WTC11 (cell line): ENCODE results near the gene SEMA6C.

Source experiments
- ATF1 ChIP-seq: sonication (generic); formaldehyde crosslinking; IDR thresholded peaks from 2 replicates; pipeline ENCODE4 v1.8.1; 2023; ENCODE audit warnings: mild to moderate bottlenecking, moderate library complexity, missing genetic modification reagents
- JUN ChIP-seq: sonication (generic); formaldehyde crosslinking; IDR thresholded peaks from 2 replicates; pipeline ENCODE4 v1.8.0; 2023; ENCODE audit warnings: mild to moderate bottlenecking, missing genetic modification reagents
- KAT7 ChIP-seq: sonication (generic); formaldehyde crosslinking; IDR thresholded peaks from 2 replicates; pipeline ENCODE4 v1.8.1; 2023; ENCODE audit warnings: missing genetic modification reagents, mild to moderate bottlenecking, borderline replicate concordance
- MYBL2 ChIP-seq: sonication (generic); formaldehyde crosslinking; IDR thresholded peaks from 2 replicates; pipeline ENCODE4 v1.8.1; 2023; ENCODE audit warnings: mild to moderate bottlenecking, moderate library complexity, missing genetic modification reagents
- NFYB ChIP-seq: sonication (generic); formaldehyde crosslinking; conservative IDR thresholded peaks from 2 replicates; pipeline ENCODE4 v1.8.0; 2022; ENCODE audit warnings: low read depth, missing genetic modification reagents
- RORB ChIP-seq: fragments of 250-450 bp; sonication (Bioruptor Pico); IDR thresholded peaks from 2 replicates; pipeline ENCODE4 v1.9.0; 2021; ENCODE audit warnings: mild to moderate bottlenecking
- TEAD4 ChIP-seq: sonication (generic); formaldehyde crosslinking; IDR thresholded peaks from 2 replicates; pipeline ENCODE4 v1.8.0; 2022; ENCODE audit warnings: mild to moderate bottlenecking, missing genetic modification reagents
- ZNF138 ChIP-seq: sonication (generic); formaldehyde crosslinking; conservative IDR thresholded peaks from 2 replicates; pipeline ENCODE4 v1.8.1; 2022; ENCODE audit warnings: mild to moderate bottlenecking, moderate library complexity, missing genetic modification reagents
- TF ChIP-seq, protein P1 (sequence below): sonication (generic); formaldehyde crosslinking; IDR thresholded peaks from 2 replicates; pipeline ENCODE4 v1.8.0; 2022; ENCODE audit warnings: mild to moderate bottlenecking, missing genetic modification reagents
- TF ChIP-seq, protein P2 (sequence below): fragments of 200-600 bp; IDR thresholded peaks from 2 replicates; pipeline ENCODE4 v1.8.0; 2022; ENCODE audit warnings: antibody characterized with exemption
- TF ChIP-seq, protein P3 (sequence below): sonication (generic); formaldehyde crosslinking; IDR thresholded peaks from 2 replicates; pipeline ENCODE4 v1.8.0; 2022; ENCODE audit warnings: mild to moderate bottlenecking, missing genetic modification reagents
- TF ChIP-seq, protein P4 (sequence below): sonication (generic); formaldehyde crosslinking; IDR thresholded peaks from 2 replicates; pipeline ENCODE4 v1.8.0; 2023; ENCODE audit warnings: missing genetic modification reagents, mild to moderate bottlenecking, borderline replicate concordance
- TF ChIP-seq, protein P5 (sequence below): sonication (generic); formaldehyde crosslinking; conservative IDR thresholded peaks from 2 replicates; pipeline ENCODE4 v1.8.1; 2022; ENCODE audit warnings: mild to moderate bottlenecking, missing genetic modification reagents

DNA sequence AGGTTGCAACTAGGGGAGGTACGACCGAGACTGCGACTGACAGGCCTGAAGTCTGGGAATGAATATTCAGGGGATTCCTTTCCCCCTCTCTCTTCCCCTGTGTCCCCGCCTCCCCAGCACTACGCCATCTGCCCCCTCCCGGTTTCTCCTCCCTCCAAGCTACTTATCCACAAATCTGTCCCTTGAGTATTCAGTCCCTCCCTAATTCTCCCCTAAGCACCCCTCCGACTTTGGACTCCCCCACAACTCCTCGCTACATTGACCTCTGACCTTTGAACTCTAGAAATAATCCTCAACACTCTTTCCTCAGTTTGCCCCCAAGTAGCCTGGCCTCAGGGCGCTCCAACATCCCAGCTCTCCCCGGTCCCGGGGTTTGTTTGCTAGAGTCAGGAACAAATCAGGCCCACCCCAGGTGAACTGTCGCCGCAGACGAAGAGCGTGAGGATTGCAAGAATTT, 18.9 kb upstream of the SEMA6C start:
- TF ChIP-seq, protein P1, sequence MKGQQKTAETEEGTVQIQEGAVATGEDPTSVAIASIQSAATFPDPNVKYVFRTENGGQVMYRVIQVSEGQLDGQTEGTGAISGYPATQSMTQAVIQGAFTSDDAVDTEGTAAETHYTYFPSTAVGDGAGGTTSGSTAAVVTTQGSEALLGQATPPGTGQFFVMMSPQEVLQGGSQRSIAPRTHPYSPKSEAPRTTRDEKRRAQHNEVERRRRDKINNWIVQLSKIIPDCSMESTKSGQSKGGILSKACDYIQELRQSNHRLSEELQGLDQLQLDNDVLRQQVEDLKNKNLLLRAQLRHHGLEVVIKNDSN (CRISPR knock-in tag) = no peak
- TF ChIP-seq, protein P2, sequence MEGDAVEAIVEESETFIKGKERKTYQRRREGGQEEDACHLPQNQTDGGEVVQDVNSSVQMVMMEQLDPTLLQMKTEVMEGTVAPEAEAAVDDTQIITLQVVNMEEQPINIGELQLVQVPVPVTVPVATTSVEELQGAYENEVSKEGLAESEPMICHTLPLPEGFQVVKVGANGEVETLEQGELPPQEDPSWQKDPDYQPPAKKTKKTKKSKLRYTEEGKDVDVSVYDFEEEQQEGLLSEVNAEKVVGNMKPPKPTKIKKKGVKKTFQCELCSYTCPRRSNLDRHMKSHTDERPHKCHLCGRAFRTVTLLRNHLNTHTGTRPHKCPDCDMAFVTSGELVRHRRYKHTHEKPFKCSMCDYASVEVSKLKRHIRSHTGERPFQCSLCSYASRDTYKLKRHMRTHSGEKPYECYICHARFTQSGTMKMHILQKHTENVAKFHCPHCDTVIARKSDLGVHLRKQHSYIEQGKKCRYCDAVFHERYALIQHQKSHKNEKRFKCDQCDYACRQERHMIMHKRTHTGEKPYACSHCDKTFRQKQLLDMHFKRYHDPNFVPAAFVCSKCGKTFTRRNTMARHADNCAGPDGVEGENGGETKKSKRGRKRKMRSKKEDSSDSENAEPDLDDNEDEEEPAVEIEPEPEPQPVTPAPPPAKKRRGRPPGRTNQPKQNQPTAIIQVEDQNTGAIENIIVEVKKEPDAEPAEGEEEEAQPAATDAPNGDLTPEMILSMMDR = no peak
- no peak for TF ChIP-seq KAT7 (CRISPR knock-in tag)
- no peak for TF ChIP-seq NFYB (CRISPR knock-in tag)
- TF ChIP-seq JUN = no peak
- TF ChIP-seq TEAD4 (CRISPR knock-in tag) = no peak
- no peak for TF ChIP-seq RORB
- TF ChIP-seq ZNF138 (CRISPR knock-in tag) = no peak
- TF ChIP-seq, protein P3, sequence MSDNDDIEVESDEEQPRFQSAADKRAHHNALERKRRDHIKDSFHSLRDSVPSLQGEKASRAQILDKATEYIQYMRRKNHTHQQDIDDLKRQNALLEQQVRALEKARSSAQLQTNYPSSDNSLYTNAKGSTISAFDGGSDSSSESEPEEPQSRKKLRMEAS (CRISPR knock-in tag) = no peak
- TF ChIP-seq, protein P4, sequence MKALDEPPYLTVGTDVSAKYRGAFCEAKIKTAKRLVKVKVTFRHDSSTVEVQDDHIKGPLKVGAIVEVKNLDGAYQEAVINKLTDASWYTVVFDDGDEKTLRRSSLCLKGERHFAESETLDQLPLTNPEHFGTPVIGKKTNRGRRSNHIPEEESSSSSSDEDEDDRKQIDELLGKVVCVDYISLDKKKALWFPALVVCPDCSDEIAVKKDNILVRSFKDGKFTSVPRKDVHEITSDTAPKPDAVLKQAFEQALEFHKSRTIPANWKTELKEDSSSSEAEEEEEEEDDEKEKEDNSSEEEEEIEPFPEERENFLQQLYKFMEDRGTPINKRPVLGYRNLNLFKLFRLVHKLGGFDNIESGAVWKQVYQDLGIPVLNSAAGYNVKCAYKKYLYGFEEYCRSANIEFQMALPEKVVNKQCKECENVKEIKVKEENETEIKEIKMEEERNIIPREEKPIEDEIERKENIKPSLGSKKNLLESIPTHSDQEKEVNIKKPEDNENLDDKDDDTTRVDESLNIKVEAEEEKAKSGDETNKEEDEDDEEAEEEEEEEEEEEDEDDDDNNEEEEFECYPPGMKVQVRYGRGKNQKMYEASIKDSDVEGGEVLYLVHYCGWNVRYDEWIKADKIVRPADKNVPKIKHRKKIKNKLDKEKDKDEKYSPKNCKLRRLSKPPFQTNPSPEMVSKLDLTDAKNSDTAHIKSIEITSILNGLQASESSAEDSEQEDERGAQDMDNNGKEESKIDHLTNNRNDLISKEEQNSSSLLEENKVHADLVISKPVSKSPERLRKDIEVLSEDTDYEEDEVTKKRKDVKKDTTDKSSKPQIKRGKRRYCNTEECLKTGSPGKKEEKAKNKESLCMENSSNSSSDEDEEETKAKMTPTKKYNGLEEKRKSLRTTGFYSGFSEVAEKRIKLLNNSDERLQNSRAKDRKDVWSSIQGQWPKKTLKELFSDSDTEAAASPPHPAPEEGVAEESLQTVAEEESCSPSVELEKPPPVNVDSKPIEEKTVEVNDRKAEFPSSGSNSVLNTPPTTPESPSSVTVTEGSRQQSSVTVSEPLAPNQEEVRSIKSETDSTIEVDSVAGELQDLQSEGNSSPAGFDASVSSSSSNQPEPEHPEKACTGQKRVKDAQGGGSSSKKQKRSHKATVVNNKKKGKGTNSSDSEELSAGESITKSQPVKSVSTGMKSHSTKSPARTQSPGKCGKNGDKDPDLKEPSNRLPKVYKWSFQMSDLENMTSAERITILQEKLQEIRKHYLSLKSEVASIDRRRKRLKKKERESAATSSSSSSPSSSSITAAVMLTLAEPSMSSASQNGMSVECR (CRISPR knock-in tag) = no peak
- TF ChIP-seq ATF1 (CRISPR knock-in tag) = no peak
- TF ChIP-seq, protein P5, sequence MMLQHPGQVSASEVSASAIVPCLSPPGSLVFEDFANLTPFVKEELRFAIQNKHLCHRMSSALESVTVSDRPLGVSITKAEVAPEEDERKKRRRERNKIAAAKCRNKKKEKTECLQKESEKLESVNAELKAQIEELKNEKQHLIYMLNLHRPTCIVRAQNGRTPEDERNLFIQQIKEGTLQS = no peak
- TF ChIP-seq MYBL2 (CRISPR knock-in tag) = no peak
